ENCODE data around the gene OPCML.

GRCh38 chr11:133418218-133418617, 114.1 kb downstream of the OPCML start:
- TF ChIP-seq CTCF (IDR thresholded peaks at IDR 0.05; ENCODE audit: low read length) (no peak), EZH2 (optimal IDR thresholded peaks at IDR 0.05; ENCODE audit: low read depth, low read length) (no peak), EZH2phosphoT487 (IDR thresholded peaks at IDR 0.05; ENCODE audit: low read length) (no peak)
